Measurements from ENCODE around the gene LRMDA. TPM values are rescaled to one million over a fixed set of nuclear protein-coding genes. Genes with fewer than 3 reads are reported as not detected.

The LRMDA gene
- total and polyA plus RNA-seq, 2 donors (not counting 1 experiment from before 2014, with no cell fraction given), result 0.12 TPM; not detected in 1

GRCh38 chr10:75763652-75764051, 332.2 kb downstream of the LRMDA start:
- Mint-ChIP-seq H3K27ac (no peak overlapping the region), H3K27me3 (peaks cover 12% of the 10 kb centered on the region), H3K4me3 (no peak overlapping the region), H3K4me1 (no peaks in the 10 kb centered on the region), H3K9me3 (ENCODE audit: insufficient read depth) (peaks cover 4% of the 10 kb centered on the region)
- CTCF ChIA-PET, result no interaction called here
- ATAC-seq (ENCODE audit: low read depth), result no peak
- no peak for DNase-seq
- POLR2A ChIA-PET, result no interaction called here
- H2AFZ ChIP-seq (ENCODE audit: insufficient read depth, low read depth, low read length, poor library complexity, severe bottlenecking), result no peak overlapping the region
- TF ChIP-seq EZH2 (IDR thresholded peaks at IDR 0.05; ENCODE audit: borderline replicate concordance, insufficient read depth, low read depth, low read length, poor library complexity, severe bottlenecking), result no peak
- no peaks in the 10 kb centered on the region for H3K4me1 ChIP-seq (ENCODE audit: control insufficient read depth in 2 of 2, insufficient read depth in 2 of 2, low read length in 2 of 2)
- no peaks in the 10 kb centered on the region for H3K79me2 ChIP-seq (ENCODE audit: control insufficient read depth, insufficient read depth, low read length)
- H3K4me2 ChIP-seq (replicated peaks; ENCODE audit: low read depth, low read length, poor library complexity, severe bottlenecking), result no peak overlapping the region
- no peak overlapping the region for H3K9ac ChIP-seq (ENCODE audit: low read length)
- WGBS (ENCODE audit: insufficient coverage), result 100% methylated on average over 1 of the region's 3 CpGs
- no peaks in the 10 kb centered on the region for H3K27me3 ChIP-seq (replicated peaks in 1 of 4; ENCODE audit: control extremely low read depth in 1 of 4, control insufficient read depth in 3 of 4, insufficient read depth in 4 of 4, low read length in 3 of 4)
- no peak overlapping the region for H3K27ac ChIP-seq (ENCODE audit: low read length in 2 of 2)
- no peaks in the 10 kb centered on the region for H3K36me3 ChIP-seq (replicated peaks in 1 of 2; ENCODE audit: control extremely low read depth in 1 of 2, control insufficient read depth in 1 of 2, extremely low read depth in 1 of 2, insufficient read depth in 2 of 2, low read length in 1 of 2)
- intact Hi-C loops (cut with micrococcal nuclease), result no loop called here
- no peak overlapping the region for H3K4me3 ChIP-seq (ENCODE audit: control extremely low read depth in 1 of 5, extremely low read depth in 1 of 5, insufficient read depth in 1 of 5, low read depth in 2 of 5, low read length in 4 of 5)
- no peaks in the 10 kb centered on the region for H4K20me1 ChIP-seq (ENCODE audit: control insufficient read depth, insufficient read depth, low read length, poor library complexity, severe bottlenecking)
- no peaks in the 10 kb centered on the region for H3K9me3 ChIP-seq (ENCODE audit: control extremely low read depth in 1 of 3, control insufficient read depth in 2 of 3, insufficient read depth in 1 of 3, low read length in 2 of 3)

- Histone ChIP-seq H3K9me3 (ENCODE audit: control extremely low read depth in 1 of 3, control insufficient read depth in 2 of 3, insufficient read depth in 1 of 3, low read length in 2 of 3) (no peaks in the 10 kb centered on the region), H3K9ac (ENCODE audit: low read length) (no peak overlapping the region), H3K27me3 (replicated peaks in 1 of 4; ENCODE audit: control extremely low read depth in 1 of 4, control insufficient read depth in 3 of 4, insufficient read depth in 4 of 4, low read length in 3 of 4) (no peaks in the 10 kb centered on the region), H4K20me1 (ENCODE audit: control insufficient read depth, insufficient read depth, low read length, poor library complexity, severe bottlenecking) (no peaks in the 10 kb centered on the region), H3K79me2 (ENCODE audit: control insufficient read depth, insufficient read depth, low read length) (no peaks in the 10 kb centered on the region), H3K4me3 (ENCODE audit: control extremely low read depth in 1 of 5, extremely low read depth in 1 of 5, insufficient read depth in 1 of 5, low read depth in 2 of 5, low read length in 4 of 5) (no peak overlapping the region), H2AFZ (ENCODE audit: insufficient read depth, low read depth, low read length, poor library complexity, severe bottlenecking) (no peak overlapping the region), H3K4me1 (ENCODE audit: control insufficient read depth in 2 of 2, insufficient read depth in 2 of 2, low read length in 2 of 2) (no peaks in the 10 kb centered on the region), H3K27ac (ENCODE audit: low read length in 2 of 2) (no peak overlapping the region), H3K36me3 (replicated peaks in 1 of 2; ENCODE audit: control extremely low read depth in 1 of 2, control insufficient read depth in 1 of 2, extremely low read depth in 1 of 2, insufficient read depth in 2 of 2, low read length in 1 of 2) (no peaks in the 10 kb centered on the region), H3K4me2 (replicated peaks; ENCODE audit: low read depth, low read length, poor library complexity, severe bottlenecking) (no peak overlapping the region)
- 67% methylated on average over 3 of the region's 4 CpGs for WGBS (ENCODE audit: insufficient coverage)
- TF ChIP-seq, protein P1, sequence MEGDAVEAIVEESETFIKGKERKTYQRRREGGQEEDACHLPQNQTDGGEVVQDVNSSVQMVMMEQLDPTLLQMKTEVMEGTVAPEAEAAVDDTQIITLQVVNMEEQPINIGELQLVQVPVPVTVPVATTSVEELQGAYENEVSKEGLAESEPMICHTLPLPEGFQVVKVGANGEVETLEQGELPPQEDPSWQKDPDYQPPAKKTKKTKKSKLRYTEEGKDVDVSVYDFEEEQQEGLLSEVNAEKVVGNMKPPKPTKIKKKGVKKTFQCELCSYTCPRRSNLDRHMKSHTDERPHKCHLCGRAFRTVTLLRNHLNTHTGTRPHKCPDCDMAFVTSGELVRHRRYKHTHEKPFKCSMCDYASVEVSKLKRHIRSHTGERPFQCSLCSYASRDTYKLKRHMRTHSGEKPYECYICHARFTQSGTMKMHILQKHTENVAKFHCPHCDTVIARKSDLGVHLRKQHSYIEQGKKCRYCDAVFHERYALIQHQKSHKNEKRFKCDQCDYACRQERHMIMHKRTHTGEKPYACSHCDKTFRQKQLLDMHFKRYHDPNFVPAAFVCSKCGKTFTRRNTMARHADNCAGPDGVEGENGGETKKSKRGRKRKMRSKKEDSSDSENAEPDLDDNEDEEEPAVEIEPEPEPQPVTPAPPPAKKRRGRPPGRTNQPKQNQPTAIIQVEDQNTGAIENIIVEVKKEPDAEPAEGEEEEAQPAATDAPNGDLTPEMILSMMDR (IDR thresholded peaks at IDR 0.05), result no peak
- no peak for TF ChIP-seq EZH2 (IDR thresholded peaks at IDR 0.05; ENCODE audit: borderline replicate concordance, insufficient read depth, low read depth, low read length, poor library complexity, severe bottlenecking)
- intact Hi-C loops (cut with micrococcal nuclease), result no loop called here
- no peak overlapping the region for H3K4me3 Mint-ChIP-seq
- H3K27ac Mint-ChIP-seq, result no peak overlapping the region
- ChIA-PET POLR2A (no interaction called here), CTCF (no interaction called here)
- DNase-seq (no peak), ATAC-seq (ENCODE audit: low read depth) (no peak)
- H3K27me3 Mint-ChIP-seq, result peaks cover 18% of the 10 kb centered on the region
- H3K9me3 Mint-ChIP-seq (ENCODE audit: insufficient read depth), result peaks cover 4% of the 10 kb centered on the region
- H3K4me1 Mint-ChIP-seq, result no peaks in the 10 kb centered on the region
Observed at GRCh38 chr10:75764974-75765788, 333.8 kb downstream of the LRMDA start.
